Caco-2 (cell line): ENCODE measurements around the gene FKBP14. TPM values are rescaled to one million over a fixed set of nuclear protein-coding genes. Genes with fewer than 3 reads are reported as not detected.

Source experiments
- BruUV-seq: library from RNA; stranded (reverse); fragments of 400-500 nt; replicated peaks from 2 replicates; lab custom pipeline; 2021; lab: Mats Ljungman, UMichigan
- CTCF ChIA-PET: fragments of 300-600 bp; sonication (Branson Sonifier 250); formaldehyde crosslinking; loops from one replicate; lab custom pipeline; 2022; ENCODE audit warnings: antibody characterized with exemption; lab: Charles Lee
- POLR2A ChIA-PET: fragments of 300-600 bp; sonication (Branson Sonifier 250); formaldehyde crosslinking; loops from one replicate; lab custom pipeline; 2022; ENCODE audit warnings: antibody characterized with exemption; lab: Charles Lee
- DNase-seq, 2 experiments: peaks; one replicate each; pipeline versions ENCODE4 v3.0.0 to v3.0.0-alpha.2; 2020 to 2022
- H3K27me3 ChIP-seq: replicated peaks from 2 replicates; pipeline ENCODE4 v1.6.0; 2011; ENCODE audit warnings: low read length; ENCODE audit not compliant: control insufficient read depth, insufficient read depth
- H3K36me3 ChIP-seq: 2 replicates; pipeline ENCODE4 v1.5.1; 2011; ENCODE audit warnings: low read length; ENCODE audit not compliant: control insufficient read depth, insufficient read depth
- H3K4me1 ChIP-seq: fragments of 250-450 bp; sonication (Bioruptor Pico); 2 replicates; pipeline ENCODE4 v1.5.1; 2020; ENCODE audit warnings: mild to moderate bottlenecking
- H3K4me3 ChIP-seq: 2 replicates; pipeline ENCODE4 v1.5.1; 2011; ENCODE audit warnings: low read depth, mild to moderate bottlenecking, control low read depth, low read length
- H3K9me3 ChIP-seq: fragments of 250-450 bp; sonication (Bioruptor Pico); 2 replicates; pipeline ENCODE4 v1.5.1; 2020; ENCODE audit warnings: mild to moderate bottlenecking, moderate library complexity
- H3K27ac Mint-ChIP-seq: one replicate; pipeline ENCODE4 v1.8.0; 2022; ENCODE audit warnings: mixed read lengths; ENCODE audit not compliant: unreplicated experiment
- H3K27me3 Mint-ChIP-seq: one replicate; pipeline ENCODE4 v1.8.0; 2022; ENCODE audit warnings: mixed read lengths; ENCODE audit not compliant: insufficient read depth, unreplicated experiment
- H3K36me3 Mint-ChIP-seq: one replicate; pipeline ENCODE4 v1.8.0; 2022; ENCODE audit warnings: mild to moderate bottlenecking, mixed read lengths; ENCODE audit not compliant: insufficient read depth, unreplicated experiment
- H3K4me1 Mint-ChIP-seq: one replicate; pipeline ENCODE4 v1.8.0; 2022; ENCODE audit warnings: low read depth, mixed read lengths; ENCODE audit not compliant: unreplicated experiment
- H3K4me3 Mint-ChIP-seq: one replicate; pipeline ENCODE4 v1.8.0; 2022; ENCODE audit warnings: mild to moderate bottlenecking, moderate library complexity, mixed read lengths; ENCODE audit not compliant: unreplicated experiment
- H3K9me3 Mint-ChIP-seq: one replicate; pipeline ENCODE4 v1.8.0; 2022; ENCODE audit warnings: mixed read lengths; ENCODE audit not compliant: unreplicated experiment
- intact Hi-C: fragments of 100-400 bp; cut with micrococcal nuclease; formaldehyde crosslinking; loops from one replicate; pipeline ENCODE4 v1.10.0; 2022; ENCODE audit not compliant: unreplicated experiment
- total RNA-seq: library from RNA; stranded (reverse); gene quantifications from 2 replicates; pipeline ENCODE4 v1.2.3, GENCODE V29; 2022
- TF ChIP-seq, protein P1 (sequence below), 2 experiments: fragments of 200-600 bp in 1 of 2; IDR thresholded peaks; 1 replicate in 1 of 2; 2 replicates in 1 of 2; pipeline versions ENCODE4 v1.5.1 to v1.8.0; 2011 to 2022; ENCODE audit warnings: antibody characterized with exemption in 1 of 2, control low read depth in 1 of 2, inconsistent platforms in 1 of 2, low read depth in 1 of 2, low read length in 1 of 2, mild to moderate bottlenecking in 1 of 2, moderate library complexity in 1 of 2; ENCODE audit not compliant: insufficient read depth in 1 of 2, severe bottlenecking in 1 of 2, unreplicated experiment in 1 of 2

The FKBP14 gene
- total RNA-seq, 1 experiment from 2014 or later: 17.5 TPM

- intact Hi-C loops: no loop called here
- H3K4me3 Mint-ChIP-seq: no peak overlapping the region
- H3K4me3 ChIP-seq: no peak overlapping the region
- ChIA-PET POLR2A (no interaction called here), CTCF (interaction anchor here (0.8 kb wide), 1 partner anchor 38 kb away, joined by 3 read pairs; no protein-coding TSS in a partner anchor)
- peaks cover 9% of the 10 kb centered on the region for H3K36me3 Mint-ChIP-seq
- no peak for DNase-seq
- peaks cover 8% of the 10 kb centered on the region for H3K4me1 ChIP-seq
- H3K27me3 ChIP-seq: no peaks in the 10 kb centered on the region
- H3K4me1 Mint-ChIP-seq: peaks cover 15% of the 10 kb centered on the region
- no peaks in the 10 kb centered on the region for H3K9me3 ChIP-seq
- no peak overlapping the region for H3K27ac Mint-ChIP-seq
- TF ChIP-seq, protein P1, sequence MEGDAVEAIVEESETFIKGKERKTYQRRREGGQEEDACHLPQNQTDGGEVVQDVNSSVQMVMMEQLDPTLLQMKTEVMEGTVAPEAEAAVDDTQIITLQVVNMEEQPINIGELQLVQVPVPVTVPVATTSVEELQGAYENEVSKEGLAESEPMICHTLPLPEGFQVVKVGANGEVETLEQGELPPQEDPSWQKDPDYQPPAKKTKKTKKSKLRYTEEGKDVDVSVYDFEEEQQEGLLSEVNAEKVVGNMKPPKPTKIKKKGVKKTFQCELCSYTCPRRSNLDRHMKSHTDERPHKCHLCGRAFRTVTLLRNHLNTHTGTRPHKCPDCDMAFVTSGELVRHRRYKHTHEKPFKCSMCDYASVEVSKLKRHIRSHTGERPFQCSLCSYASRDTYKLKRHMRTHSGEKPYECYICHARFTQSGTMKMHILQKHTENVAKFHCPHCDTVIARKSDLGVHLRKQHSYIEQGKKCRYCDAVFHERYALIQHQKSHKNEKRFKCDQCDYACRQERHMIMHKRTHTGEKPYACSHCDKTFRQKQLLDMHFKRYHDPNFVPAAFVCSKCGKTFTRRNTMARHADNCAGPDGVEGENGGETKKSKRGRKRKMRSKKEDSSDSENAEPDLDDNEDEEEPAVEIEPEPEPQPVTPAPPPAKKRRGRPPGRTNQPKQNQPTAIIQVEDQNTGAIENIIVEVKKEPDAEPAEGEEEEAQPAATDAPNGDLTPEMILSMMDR (IDR thresholded peaks at IDR 0.05; ENCODE audit: insufficient read depth in 1 of 2, low read depth in 1 of 2, low read length in 1 of 2, severe bottlenecking in 1 of 2, unreplicated experiment in 1 of 2): no peak
- no peaks in the 10 kb centered on the region for H3K27me3 Mint-ChIP-seq
- H3K9me3 Mint-ChIP-seq: no peaks in the 10 kb centered on the region
- no peaks in the 10 kb centered on the region for H3K36me3 ChIP-seq
- no TSS peak for BruUV-seq
Measured at GRCh38 chr7:30023524-30023923, 3.0 kb downstream of the FKBP14 start.

DNA sequence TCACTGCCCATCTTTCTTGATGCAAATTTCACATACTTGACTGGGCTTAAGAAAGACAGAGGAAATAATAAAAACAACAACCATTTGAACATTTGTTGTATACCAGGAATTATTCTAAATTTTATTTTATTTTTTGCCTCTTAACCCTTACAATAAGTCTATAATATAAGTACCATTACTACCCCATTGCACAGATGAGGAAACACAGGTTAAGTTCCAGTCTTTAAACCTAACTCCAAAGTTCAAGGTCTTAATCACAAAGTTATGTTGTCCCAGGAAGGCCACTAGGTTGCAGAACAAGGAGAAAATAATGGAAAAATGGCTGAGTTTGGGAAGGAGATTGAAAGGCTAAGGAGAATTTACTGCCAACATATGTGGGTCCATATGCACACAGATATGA lies 3.5 kb downstream of the FKBP14 start:
- intact Hi-C loops: no loop called here
- H3K27ac Mint-ChIP-seq: no peak overlapping the region
- H3K9me3 ChIP-seq: no peaks in the 10 kb centered on the region
- H3K4me3 ChIP-seq: no peak overlapping the region
- no peak for DNase-seq
- ChIA-PET CTCF (no interaction called here), POLR2A (no interaction called here)
- no TSS peak for BruUV-seq
- no peaks in the 10 kb centered on the region for H3K36me3 ChIP-seq
- H3K36me3 Mint-ChIP-seq: peaks cover 15% of the 10 kb centered on the region
- H3K27me3 ChIP-seq: no peaks in the 10 kb centered on the region
- peaks cover 8% of the 10 kb centered on the region for H3K4me1 ChIP-seq
- H3K4me1 Mint-ChIP-seq: peaks cover 15% of the 10 kb centered on the region
- no peaks in the 10 kb centered on the region for H3K9me3 Mint-ChIP-seq
- no peaks in the 10 kb centered on the region for H3K27me3 Mint-ChIP-seq
- no peak overlapping the region for H3K4me3 Mint-ChIP-seq
- TF ChIP-seq, protein P1 (IDR thresholded peaks at IDR 0.05; ENCODE audit: insufficient read depth in 1 of 2, low read depth in 1 of 2, low read length in 1 of 2, severe bottlenecking in 1 of 2, unreplicated experiment in 1 of 2): no peak

DNA sequence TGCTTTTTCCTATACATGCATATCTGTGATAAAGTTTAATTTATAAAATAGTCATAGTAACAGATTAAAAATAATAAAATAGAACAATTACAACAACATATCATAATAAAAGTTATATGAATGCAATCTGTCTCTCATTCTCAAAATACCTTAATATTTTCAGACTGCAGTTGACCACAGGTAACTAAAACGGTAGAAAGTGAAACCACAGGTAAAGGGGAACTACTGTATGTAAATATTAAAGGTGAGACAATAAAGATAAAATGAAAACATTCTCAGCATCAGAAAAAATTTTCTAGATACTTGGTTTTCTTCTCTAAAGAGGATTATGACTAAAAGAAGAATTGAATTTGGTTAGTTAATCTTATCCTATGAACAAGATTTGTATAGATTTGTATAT lies 6.0 kb downstream of the FKBP14 start:
- POLR2A ChIA-PET: no interaction called here
- intact Hi-C loops: no loop called here

More for the DNA sequence above, 6.0 kb downstream of the FKBP14 start:
- BruUV-seq: no TSS peak
- Mint-ChIP-seq H3K36me3 (peaks cover 10% of the 10 kb centered on the region), H3K27me3 (no peaks in the 10 kb centered on the region), H3K4me1 (peaks cover 8% of the 10 kb centered on the region), H3K4me3 (no peak overlapping the region), H3K9me3 (no peaks in the 10 kb centered on the region), H3K27ac (no peak overlapping the region)
- H3K4me3 ChIP-seq: no peak overlapping the region
- H3K36me3 ChIP-seq: no peaks in the 10 kb centered on the region
- CTCF ChIA-PET: no interaction called here
- H3K4me1 ChIP-seq: peaks cover 6% of the 10 kb centered on the region
- no peaks in the 10 kb centered on the region for H3K27me3 ChIP-seq
- TF ChIP-seq, protein P1 (IDR thresholded peaks at IDR 0.05; ENCODE audit: insufficient read depth in 1 of 2, low read depth in 1 of 2, low read length in 1 of 2, severe bottlenecking in 1 of 2, unreplicated experiment in 1 of 2): no peak
- H3K9me3 ChIP-seq: no peaks in the 10 kb centered on the region
- DNase-seq: no peak
